ENCODE measurements around the gene SEL1L.
"Not testable (repeated sequence)": the region's sequence is repeated elsewhere in the genome, so short reads cannot be mapped to it uniquely, and the experiment has no call there.

Gene SEL1L

GRCh38 chr14:81534510-81535074, 939 bp upstream of the SEL1L start:
- DNase-seq, result no peak
- in situ Hi-C loops (cut with MboI; ENCODE audit: low pct_unique_long_range_greater_than_20kb, low sequenced_read_pairs), result no loop called here

- DNase-seq, result no peak
- in situ Hi-C loops (cut with MboI; ENCODE audit: low pct_unique_long_range_greater_than_20kb, low sequenced_read_pairs), result no loop called here
Measured at GRCh38 chr14:81533212-81533535, 479 bp downstream of the SEL1L start.

GRCh38 chr14:81529391-81529790, 4.3 kb downstream of the SEL1L start:
- DNase-seq, result no peak
- in situ Hi-C loops (cut with MboI; ENCODE audit: low pct_unique_long_range_greater_than_20kb, low sequenced_read_pairs), result no loop called here

GRCh38 chr14:81525129-81525528, 8.5 kb downstream of the SEL1L start:
- in situ Hi-C loops (cut with MboI; ENCODE audit: low pct_unique_long_range_greater_than_20kb, low sequenced_read_pairs), result no loop called here
- no peak for DNase-seq

- no peak for DNase-seq
- in situ Hi-C loops (cut with MboI; ENCODE audit: low pct_unique_long_range_greater_than_20kb, low sequenced_read_pairs), result no loop called here
Measured at GRCh38 chr14:81523616-81524015, 10.0 kb downstream of the SEL1L start.

GRCh38 chr14:81523016-81523415, 10.6 kb downstream of the SEL1L start:
- in situ Hi-C loops (cut with MboI; ENCODE audit: low pct_unique_long_range_greater_than_20kb, low sequenced_read_pairs), result no loop called here
- no peak for DNase-seq

- in situ Hi-C loops (cut with MboI; ENCODE audit: low pct_unique_long_range_greater_than_20kb, low sequenced_read_pairs), result no loop called here
- no peak for DNase-seq
Measured at GRCh38 chr14:81521356-81521755, 12.3 kb downstream of the SEL1L start.

GRCh38 chr14:81519200-81520011, 14.2 kb downstream of the SEL1L start:
- in situ Hi-C loops (cut with MboI; ENCODE audit: low pct_unique_long_range_greater_than_20kb, low sequenced_read_pairs), result no loop called here
- DNase-seq, result peak; percentile 92

GRCh38 chr14:81517798-81518398, 15.8 kb downstream of the SEL1L start:
- in situ Hi-C loops (cut with MboI; ENCODE audit: low pct_unique_long_range_greater_than_20kb, low sequenced_read_pairs), result no loop called here

GRCh38 chr14:81516986-81517797, 16.5 kb downstream of the SEL1L start:
- DNase-seq, result no peak
- in situ Hi-C loops (cut with MboI; ENCODE audit: low pct_unique_long_range_greater_than_20kb, low sequenced_read_pairs), result no loop called here

More at GRCh38 chr14:81517798-81518398, 15.8 kb downstream of the SEL1L start:
- DNase-seq, result no peak

- in situ Hi-C loops (cut with MboI; ENCODE audit: low pct_unique_long_range_greater_than_20kb, low sequenced_read_pairs); DNase-seq: not testable (repeated sequence)
Measured at GRCh38 chr14:81515927-81516326, 17.7 kb downstream of the SEL1L start.

- in situ Hi-C loops (cut with MboI; ENCODE audit: low pct_unique_long_range_greater_than_20kb, low sequenced_read_pairs); DNase-seq: not testable (repeated sequence)
Measured at GRCh38 chr14:81512826-81513225, 20.8 kb downstream of the SEL1L start.

GRCh38 chr14:81511111-81511904, 22.3 kb downstream of the SEL1L start:
- in situ Hi-C loops (cut with MboI; ENCODE audit: low pct_unique_long_range_greater_than_20kb, low sequenced_read_pairs), result no loop called here
- no peak for DNase-seq

- DNase-seq, result peak; percentile 37
- in situ Hi-C loops (cut with MboI; ENCODE audit: low pct_unique_long_range_greater_than_20kb, low sequenced_read_pairs), result no loop called here
Measured at GRCh38 chr14:81509838-81510452, 23.7 kb downstream of the SEL1L start.

- no peak for DNase-seq
- in situ Hi-C loops (cut with MboI; ENCODE audit: low pct_unique_long_range_greater_than_20kb, low sequenced_read_pairs), result no loop called here
Measured at GRCh38 chr14:81509321-81509720, 24.3 kb downstream of the SEL1L start.

- no peak for DNase-seq
- in situ Hi-C loops (cut with MboI; ENCODE audit: low pct_unique_long_range_greater_than_20kb, low sequenced_read_pairs), result no loop called here
Measured at GRCh38 chr14:81506487-81506886, 27.2 kb downstream of the SEL1L start.

- DNase-seq, result no peak
- in situ Hi-C loops (cut with MboI; ENCODE audit: low pct_unique_long_range_greater_than_20kb, low sequenced_read_pairs), result no loop called here
Measured at GRCh38 chr14:81504864-81505263, 28.8 kb downstream of the SEL1L start.

- DNase-seq, result no peak
- in situ Hi-C loops (cut with MboI; ENCODE audit: low pct_unique_long_range_greater_than_20kb, low sequenced_read_pairs), result no loop called here
Measured at GRCh38 chr14:81485781-81486180, 47.9 kb downstream of the SEL1L start.

GRCh38 chr14:81485372-81485771, 48.3 kb downstream of the SEL1L start:
- in situ Hi-C loops (cut with MboI; ENCODE audit: low pct_unique_long_range_greater_than_20kb, low sequenced_read_pairs), result no loop called here
- no peak for DNase-seq
